Cardiac septum (tissue), 1 donor: ENCODE data around the gene CASTOR2. TPM values are rescaled to one million over a fixed set of nuclear protein-coding genes. Genes with fewer than 3 reads are reported as not detected.
"Not testable (repeated sequence)": the region's sequence is repeated elsewhere in the genome, so short reads cannot be mapped to it uniquely, and the experiment has no call there.

Source experiments
- DNase-seq: peaks from one replicate; pipeline ENCODE4 v3.0.0-alpha.2; 2020; ENCODE audit warnings: low spot score
- intact Hi-C: fragments of 100-400 bp; cut with DNase I; formaldehyde crosslinking; loops from one replicate; pipeline ENCODE4 v1.14.0; 2022
- total RNA-seq: library from RNA; stranded (reverse); fragmentation: NEBNext Ultra II Directional; extraction: Animal tissue kit (Norgen Biotek cat#: 25700); gene quantifications from one replicate; pipeline ENCODE4 v1.2.1, GENCODE V29; 2021
- donor health status: DM: no; HTN: no; CAD: no.

The CASTOR2 gene
- total RNA-seq, 1 donor from 2014 or later: 27.3 TPM

DNA sequence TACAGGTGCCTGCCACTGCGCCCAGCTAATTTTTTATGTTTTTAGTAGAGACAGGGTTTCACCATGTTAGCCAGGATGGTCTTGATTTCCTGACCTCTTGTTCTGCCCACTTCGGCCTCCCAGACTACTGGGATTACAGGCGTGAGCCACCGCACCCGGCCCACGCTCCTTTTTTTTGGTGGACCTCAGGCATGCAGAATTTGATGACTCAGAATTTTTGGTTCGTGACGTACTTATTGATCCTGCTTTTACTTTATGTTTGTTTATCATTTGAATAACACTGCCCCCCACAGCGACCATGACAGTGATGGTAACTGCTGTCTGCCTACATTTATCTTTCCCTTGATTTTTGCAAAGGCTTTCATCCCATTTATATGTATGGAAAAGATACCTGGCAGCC is 23.9 kb downstream of the CASTOR2 start:
- DNase-seq, intact Hi-C loops: not testable (repeated sequence)

DNA sequence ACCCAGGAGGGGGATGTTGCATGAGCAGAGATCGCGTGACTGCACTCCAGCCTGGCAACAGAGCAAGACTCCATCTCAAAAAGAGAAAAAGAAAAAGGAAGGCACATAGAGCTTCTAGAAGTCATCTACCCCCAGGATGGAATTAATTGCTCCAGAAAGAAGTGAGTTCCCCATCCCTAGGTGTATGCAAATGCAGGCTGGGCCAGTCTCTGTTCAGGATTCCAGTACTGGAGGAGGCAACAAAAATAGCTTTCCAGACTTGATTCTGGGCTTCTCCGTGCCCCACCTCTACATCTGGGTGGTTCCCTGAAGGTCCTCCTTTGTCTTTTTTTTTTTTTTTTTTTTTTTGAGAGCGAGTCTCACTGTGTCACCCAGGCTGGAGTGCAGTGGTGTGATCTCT is 28.6 kb downstream of the CASTOR2 start:
- intact Hi-C loops: no loop called here
- DNase-seq: no peak

DNA sequence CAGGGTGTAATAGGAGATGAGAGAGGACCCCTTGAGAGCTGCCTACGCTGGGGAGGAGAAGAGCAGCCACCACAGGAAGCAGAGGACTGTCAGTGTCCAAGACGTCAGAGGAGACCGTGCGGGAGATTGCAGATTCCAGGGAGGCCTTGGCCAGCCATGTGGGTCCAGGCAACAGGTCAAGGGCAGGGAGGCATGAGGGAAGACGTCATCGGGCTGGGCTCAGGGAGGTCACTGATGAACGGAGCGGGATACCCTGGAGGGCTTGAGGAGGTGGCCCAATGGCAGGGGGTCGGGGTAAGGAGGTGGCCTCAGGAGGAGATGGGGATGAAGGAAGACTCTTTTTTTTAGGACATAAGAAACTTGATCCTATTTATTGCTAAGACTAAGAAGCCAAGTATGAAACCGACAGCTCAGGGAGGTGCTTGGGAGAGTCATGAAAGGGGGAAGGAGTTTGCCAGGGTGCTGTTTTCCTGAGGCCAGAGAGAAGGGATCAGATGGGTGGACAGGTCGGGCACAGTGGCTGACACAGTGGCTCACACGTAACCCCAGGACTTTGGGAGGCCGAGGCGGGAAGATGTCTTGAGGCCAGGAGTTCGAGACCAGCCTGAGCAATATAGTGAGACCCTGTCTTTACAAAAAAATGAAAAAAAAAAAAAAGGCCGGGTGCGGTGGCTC is 30.5 kb downstream of the CASTOR2 start:
- DNase-seq, intact Hi-C loops: not testable (repeated sequence)

DNA sequence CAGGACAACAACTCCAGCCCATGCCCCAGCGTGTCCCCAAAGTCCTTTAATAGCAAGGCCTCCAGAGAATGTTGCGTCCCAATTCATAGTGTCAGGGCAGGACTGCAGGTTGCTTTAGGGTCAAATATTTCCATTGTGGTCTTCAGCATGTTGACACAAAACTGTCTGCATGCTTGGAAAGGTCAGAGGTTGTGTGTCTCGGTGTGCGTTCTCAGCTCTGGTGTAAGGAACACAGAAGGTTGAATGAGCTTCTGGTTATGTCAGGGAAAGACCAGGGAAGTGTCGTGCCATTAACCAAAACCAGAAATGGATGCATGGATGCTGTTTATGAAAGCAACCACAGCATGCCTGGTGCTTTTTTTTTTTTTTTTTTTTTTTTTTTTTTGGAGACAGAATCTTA is 31.9 kb downstream of the CASTOR2 start:
- DNase-seq, intact Hi-C loops: not testable (repeated sequence)

DNA sequence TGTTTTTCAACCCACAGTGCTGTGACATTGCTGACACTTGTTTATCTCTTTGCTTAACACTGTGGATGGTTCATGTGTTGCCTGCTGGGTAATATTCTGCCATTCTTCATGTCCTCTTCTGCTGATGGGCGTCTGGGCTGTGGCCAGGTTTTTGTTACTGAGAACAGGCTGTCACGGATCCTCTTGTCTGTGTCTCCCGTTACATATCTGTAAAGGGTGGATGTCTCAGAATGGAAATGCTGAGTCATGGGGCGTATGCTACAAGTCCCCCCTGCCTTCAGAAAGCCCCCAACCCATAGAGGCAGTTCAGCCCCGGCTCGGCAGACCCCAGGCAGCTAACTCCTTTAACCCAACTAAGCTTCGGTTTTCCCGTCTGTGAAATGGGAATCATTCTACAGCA is 33.3 kb downstream of the CASTOR2 start:
- intact Hi-C loops, DNase-seq: not testable (repeated sequence)

DNA sequence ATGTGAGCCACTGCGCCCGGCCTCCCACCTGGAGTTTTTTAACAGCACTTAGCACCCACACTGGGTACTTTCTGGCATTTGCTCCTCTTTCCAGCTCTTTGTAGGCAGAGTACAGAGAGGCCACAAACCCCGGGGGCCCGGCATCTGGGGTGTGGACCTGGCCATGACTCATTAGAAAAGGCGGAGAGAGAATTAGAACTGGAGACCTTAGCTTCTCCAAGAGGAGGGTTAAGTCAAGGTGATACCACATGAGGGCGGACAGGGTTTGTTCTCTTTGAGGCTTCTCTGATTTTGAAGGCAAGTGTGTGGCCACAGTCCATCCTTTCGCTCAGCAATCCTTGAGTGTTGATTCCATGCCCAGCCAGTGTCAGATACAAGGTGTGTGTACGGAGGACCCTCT is 36.9 kb downstream of the CASTOR2 start:
- intact Hi-C loops, DNase-seq: not testable (repeated sequence)

DNA sequence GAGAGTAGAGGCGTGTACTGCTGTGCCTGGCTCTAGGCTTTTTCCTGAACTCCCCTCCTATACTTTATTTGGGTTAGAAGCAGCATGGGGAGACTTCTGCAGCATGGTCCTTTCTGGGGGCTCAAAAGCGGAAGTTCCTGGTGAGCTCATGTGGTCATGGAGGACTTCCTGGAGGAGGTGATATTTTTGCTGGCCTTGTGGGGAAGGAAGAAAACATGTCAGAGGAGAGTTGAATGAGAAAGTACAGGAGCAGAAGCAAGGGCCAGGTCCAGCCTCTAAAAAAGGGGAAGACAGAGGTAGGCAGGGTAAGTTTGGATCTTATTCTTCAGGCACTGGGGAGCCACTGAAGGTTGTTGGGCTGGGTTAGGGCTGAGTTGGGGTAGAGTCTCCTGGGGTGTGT is 45.5 kb downstream of the CASTOR2 start:
- DNase-seq: no peak
- intact Hi-C loops: no loop called here

DNA sequence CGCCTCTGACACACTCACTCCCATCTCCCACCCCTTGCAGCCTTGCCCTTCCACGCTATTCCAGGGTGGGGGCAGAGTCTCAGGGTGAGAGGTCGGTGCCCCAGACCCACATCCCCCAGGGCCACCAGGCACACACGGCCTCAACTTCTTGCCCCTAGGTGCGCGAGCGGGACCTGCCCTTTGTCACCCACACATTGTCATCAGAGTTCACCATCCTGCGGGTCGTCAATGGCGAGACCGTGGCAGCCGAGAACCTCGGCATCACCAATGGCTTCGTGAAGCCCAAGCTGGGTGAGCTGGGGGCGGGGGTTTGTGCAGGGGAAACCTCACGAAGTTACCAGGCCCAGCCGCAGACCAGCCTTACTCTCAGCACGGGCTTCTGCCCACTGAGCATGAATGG is 53.3 kb downstream of the CASTOR2 start:
- DNase-seq: no peak
- intact Hi-C loops: no loop called here

DNA sequence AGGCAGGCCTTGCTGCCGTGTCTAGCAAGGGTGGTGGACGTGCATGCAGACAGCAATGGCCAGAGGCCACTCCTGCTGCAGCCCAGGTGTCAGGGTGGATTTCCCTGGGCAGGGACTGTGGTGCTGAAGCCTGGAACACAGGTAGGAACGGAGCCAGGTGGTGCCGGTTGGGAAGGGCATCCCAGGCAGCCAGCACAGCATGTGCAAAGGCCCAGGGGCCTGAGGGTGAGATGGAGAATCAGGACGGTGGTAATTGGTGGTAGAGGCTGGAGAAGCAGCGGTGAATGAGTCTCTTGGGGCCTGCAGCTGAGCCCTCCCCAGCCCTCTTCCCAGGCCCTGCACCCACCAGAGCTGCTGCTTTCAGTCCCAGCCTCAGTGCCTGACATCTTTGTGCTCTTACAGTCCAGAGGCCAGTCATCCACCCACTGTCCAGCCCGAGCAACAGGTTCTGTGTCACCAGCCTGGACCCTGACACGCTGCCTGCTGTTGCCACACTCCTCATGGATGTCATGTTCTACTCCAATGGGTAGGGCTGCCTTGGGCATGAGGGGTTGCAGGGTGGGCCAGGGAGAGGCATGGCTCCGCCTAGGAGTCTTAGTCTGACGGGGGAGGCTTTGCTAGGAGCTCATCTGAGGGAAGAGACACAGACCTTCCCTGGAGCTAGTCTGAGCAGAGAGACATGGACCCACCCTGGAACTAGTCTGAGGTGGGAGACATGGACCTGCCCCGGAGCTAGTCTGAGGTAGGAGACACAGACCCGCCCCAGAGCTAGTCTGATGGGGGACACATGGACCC is 54.3 kb downstream of the CASTOR2 start:
- intact Hi-C loops: no loop called here
- no peak for DNase-seq

DNA sequence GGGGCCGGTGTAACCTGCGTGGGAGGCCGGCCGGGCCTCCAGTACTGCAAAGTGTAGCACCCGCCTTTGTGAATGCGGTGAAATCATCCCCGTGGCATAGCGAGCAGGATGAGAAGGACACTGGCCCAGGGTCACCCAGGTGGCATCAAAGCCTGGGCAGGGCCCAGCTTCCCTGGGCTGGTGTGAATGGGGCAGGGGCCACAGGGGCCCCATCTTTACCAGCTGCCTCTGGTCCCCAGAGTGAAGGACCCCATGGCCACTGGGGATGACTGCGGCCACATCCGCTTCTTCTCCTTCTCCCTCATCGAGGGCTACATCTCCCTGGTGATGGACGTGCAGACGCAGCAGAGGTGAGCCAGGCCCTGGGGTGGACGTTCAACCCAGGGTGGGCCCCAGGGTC is 55.3 kb downstream of the CASTOR2 start:
- no peak for DNase-seq
- intact Hi-C loops: no loop called here

DNA sequence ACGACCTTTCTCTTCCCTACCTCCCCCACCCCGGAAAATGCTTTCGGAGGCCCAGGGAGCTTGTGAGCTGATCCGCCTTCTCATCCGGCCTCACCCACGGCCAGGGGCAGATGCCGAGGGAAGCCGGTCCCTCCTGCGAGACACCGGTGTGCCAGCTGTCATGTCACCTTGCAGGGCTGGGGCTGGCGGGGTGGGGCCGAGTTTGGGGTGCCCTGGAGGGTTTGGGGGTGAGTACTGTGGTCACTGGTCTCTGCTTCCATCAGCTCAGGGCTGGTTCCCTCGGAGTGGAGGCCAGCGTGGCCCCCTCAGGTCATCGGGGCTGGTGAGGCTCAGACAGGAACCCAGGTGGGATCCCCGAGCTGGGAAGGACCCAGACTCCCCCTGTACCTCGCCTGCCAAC is 60.4 kb downstream of the CASTOR2 start:
- intact Hi-C loops: no loop called here

DNA sequence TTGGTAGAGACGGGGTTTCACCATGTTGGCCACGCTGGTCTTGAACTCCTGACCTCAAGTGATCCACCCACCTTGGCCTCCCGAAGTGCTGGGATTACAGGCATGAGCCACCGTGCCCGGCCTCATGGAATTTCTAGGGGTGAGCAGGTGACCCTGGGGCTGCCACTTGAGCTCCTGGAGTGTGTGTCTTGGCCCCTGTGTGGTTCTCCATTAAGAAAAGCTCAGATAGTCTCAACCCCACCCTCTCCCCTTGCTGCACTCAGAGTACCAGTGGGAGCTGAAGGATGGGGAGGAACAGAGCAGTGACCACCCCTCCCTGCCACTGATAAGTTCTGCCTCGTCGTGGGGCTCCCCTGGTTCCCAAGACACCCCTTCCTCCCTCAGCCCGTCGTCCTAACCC is 63.8 kb downstream of the CASTOR2 start:
- intact Hi-C loops: no loop called here
- no peak for DNase-seq

More for the DNA sequence above, 60.4 kb downstream of the CASTOR2 start:
- DNase-seq: no peak

DNA sequence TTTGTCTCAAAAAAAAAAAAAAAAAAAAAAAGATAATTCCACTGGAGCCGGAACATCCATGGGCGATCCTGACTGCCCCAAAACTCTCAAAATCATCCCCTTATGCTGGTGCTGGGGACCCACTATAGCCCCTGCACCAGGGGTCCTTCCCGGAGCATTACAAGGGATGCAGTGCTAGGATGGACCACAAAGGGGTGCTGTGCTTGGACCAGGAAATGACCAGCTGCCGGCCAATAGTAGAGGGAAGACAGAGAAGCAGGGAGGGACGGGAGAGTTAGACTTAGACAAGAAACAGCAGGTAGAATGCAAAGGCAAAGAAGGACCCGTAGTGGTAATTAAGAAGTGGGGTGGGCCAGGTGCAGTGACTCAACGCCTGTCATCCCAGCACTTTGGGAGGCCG is 68.6 kb downstream of the CASTOR2 start:
- intact Hi-C loops: no loop called here

DNA sequence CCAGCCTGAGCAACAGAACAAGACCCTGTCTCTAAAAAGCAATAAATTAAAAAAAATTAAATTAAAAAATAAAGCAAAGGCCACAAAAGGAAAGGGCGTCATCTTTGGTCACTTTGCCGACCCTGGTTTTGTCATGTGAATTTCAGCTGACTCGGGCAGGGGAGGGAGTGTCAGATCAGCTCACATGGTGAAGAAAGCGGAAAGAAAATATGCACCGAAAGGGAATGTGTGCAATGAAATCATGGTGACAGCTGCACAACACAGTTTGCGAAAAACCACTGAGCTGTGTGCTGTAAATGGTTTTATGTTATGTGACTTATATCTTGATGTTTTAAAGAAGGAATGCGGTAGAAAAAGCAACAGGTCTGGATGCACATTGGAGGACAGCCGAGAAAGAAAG is 69.3 kb downstream of the CASTOR2 start:
- DNase-seq: no peak
- intact Hi-C loops: no loop called here

More for the DNA sequence above, 68.6 kb downstream of the CASTOR2 start:
- DNase-seq: no peak

DNA sequence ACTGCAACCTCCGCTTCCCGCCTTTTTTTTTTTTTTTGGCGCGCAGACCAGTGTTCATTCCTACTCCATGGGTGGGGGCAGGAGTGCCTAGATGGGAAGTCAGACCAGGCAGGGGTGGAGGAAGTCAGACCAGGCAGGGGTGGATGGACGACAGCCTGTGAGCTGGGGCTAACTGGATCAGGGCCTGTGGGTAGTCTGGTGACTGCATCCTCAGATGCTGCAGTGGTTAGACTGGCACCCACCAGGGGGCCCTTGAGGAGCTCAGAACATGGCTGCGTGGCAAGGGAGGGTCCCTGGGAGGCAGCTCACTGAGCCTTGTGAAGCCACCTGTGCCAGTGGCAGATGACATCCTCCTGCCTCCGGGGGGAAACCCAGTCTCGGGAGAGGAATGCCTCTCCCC is 74.0 kb downstream of the CASTOR2 start:
- DNase-seq: no peak
- intact Hi-C loops: no loop called here

DNA sequence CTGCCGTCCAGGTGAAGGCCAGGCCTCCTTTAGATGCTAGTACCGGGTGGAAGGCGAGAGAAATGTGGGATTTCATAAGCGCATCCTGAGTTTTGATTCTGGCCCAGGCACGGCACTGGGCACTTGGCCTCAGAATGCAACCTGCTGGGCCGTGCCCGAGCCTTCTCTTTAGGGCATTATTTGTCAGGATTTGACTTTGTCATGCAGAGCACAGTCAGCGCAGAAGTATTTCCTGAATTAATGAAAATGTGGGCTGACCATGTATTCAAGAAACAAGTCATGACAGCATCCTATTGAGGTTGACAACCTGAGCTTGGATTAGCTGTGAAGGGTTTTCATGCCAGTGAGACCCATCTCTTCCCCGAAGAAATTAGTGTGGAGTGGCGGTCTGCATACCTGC is 74.7 kb downstream of the CASTOR2 start:
- no peak for DNase-seq
- intact Hi-C loops: no loop called here

DNA sequence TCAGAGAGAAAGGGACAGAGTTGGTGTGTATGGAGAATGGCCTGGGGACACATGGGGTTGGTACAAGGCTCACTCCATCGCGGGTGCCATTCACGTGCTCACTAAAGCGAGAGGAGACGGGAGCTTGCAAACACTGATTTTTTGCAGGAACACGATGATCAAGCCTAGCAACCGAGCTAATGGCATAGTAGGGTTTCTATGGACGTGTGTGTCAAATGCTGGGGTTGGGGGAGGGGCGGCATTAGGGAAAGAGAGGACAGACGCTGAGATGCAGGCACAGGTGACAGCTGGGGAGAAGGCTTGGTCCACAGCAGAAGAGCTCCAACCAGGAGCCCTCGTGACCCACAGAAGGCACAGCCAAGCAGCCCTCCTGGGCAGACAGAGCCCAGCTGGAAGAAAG is 75.2 kb downstream of the CASTOR2 start:
- no peak for DNase-seq
- intact Hi-C loops: loop anchor here (5.0 kb wide), 1 partner anchor 622 kb away; no protein-coding TSS in a partner anchor

DNA sequence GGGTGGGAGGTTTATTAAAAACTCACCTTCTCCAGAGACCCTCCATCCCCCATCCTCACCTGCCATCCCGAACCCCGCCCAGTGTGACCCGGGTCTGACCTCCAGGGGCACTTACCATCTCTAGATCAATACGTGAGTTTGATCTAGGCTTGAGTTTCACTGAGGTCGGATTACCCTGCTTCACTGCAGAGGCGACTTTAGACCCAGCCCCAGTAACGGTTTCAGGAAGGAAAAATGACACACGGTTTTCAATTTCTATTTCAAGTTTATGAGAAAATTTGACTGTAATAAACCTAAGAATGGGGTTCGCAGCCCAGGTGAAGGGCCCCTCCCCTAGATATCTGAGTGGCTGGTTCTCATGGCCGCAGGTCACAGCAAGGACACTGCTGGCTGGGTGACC is 76.0 kb downstream of the CASTOR2 start:
- DNase-seq: no peak
- intact Hi-C loops: loop anchor here (5.0 kb wide), 1 partner anchor 623 kb away; no protein-coding TSS in a partner anchor

DNA sequence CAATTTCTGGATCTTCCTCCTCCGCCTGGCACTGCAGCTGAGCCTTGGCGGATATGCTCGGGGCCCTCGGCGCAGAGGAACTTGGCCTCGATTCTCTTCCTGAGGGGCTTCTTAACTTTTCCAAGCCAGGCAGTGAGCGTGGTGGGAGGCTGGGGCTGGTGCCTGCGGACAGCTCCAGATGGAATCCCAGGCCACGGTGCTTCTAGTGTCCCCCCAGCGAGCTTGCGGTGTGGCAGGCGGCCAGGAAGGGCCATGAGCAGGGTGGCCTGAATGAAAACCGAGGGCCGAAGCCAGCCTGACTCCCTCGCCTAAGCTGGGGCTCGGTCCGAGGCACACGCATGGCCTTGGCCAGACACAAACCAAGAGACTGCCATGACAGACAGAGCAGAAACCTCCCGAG is 77.8 kb downstream of the CASTOR2 start:
- intact Hi-C loops: loop anchor here (5.0 kb wide), 1 partner anchor 625 kb away; no protein-coding TSS in a partner anchor
- DNase-seq: no peak

DNA sequence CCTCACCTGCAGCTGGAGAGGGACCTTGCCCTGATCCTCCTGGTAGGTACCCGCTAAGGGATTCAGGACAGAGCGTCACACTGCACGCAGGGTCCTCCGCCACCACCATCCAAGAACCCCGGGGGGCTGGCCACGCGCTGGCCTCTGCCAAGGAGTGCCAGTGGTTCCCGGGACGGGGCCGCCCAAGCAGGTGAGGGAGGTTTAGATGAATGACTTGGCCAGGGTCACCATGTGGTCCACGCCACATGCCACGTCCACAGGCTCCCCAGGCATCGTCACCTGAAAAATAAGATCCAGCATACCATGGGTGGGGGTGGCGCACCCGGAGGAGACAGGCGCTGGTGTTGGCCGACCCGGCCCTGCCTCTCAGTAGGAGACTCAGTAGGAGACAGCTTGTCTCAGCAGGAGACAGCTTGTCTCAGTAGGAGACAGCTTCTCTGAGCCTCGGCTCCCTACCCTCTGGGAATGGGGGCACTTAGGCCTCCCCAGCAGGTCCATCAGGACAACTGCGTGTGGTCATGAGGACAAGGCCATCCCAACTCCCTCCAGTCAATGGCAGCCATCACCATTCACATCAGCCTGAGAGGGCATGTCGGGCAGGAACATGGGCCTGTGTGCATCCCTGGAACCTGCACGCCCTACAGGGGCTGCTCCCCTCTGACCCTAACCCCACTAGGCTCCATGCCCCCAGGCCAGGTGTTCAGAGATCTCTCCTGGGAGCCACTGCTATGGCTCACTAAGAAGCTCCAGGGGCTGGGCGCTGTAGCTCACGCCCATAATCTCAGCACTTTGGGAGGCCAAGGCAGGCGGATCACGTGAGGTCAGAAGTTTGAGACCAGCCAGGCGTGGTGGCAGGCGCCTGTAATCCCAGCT is 78.6 kb downstream of the CASTOR2 start:
- intact Hi-C loops: loop anchor here (5.0 kb wide), 1 partner anchor 626 kb away; no protein-coding TSS in a partner anchor
- no peak for DNase-seq
